Measurements from ENCODE around the gene IL2. TPM values are rescaled to one million over a fixed set of nuclear protein-coding genes. Genes with fewer than 3 reads are reported as not detected.

Gene IL2
- total RNA-seq, 1 experiment from 2014 or later: not detected

DNA sequence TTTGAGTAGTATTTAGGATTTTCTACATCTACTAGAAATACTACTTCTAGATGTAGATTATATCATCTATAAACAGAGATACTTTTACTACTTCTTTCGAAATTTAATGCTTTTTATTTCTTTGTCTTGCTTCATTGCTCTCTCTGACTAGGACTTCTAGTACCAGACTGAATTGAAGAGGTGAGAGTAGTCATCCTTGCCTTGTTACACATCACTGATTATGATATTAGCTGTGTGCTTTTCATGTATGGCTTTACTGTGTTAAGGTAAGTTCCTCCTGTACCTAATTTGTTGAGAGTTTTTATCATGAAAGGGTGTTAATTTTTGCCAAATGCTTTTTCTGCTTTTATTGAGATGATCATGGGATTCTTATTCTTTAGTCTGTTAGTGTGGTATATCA, 19.6 kb upstream of the IL2 start:
- no peak overlapping the region for H3K27ac ChIP-seq
- ChIA-PET POLR2A (ENCODE audit: unreplicated experiment) (no interaction called here), CTCF (no interaction called here)
- H3K4me3 ChIP-seq: no peak overlapping the region
- no peaks in the 10 kb centered on the region for H3K9me3 ChIP-seq (ENCODE audit: insufficient read depth, low read depth)
- DNase-seq: no peak
- no peaks in the 10 kb centered on the region for H3F3A ChIP-seq (ENCODE audit: insufficient read depth, low read depth)
- no peaks in the 10 kb centered on the region for H3K79me2 ChIP-seq (ENCODE audit: low read depth)
- H3K9me2 ChIP-seq (ENCODE audit: insufficient read depth): no peaks in the 10 kb centered on the region
- H3K4me1 ChIP-seq (replicated peaks; ENCODE audit: insufficient read depth): no peaks in the 10 kb centered on the region
- H3K36me3 ChIP-seq (ENCODE audit: low read depth): no peaks in the 10 kb centered on the region
- no peaks in the 10 kb centered on the region for H4K20me1 ChIP-seq (ENCODE audit: insufficient read depth)
- no peaks in the 10 kb centered on the region for H3K27me3 ChIP-seq (ENCODE audit: insufficient read depth, low read depth)
- intact Hi-C loops (cut with micrococcal nuclease; ENCODE audit: unreplicated experiment): no loop called here
- H2AFZ ChIP-seq: no peak overlapping the region
- no TSS peak for BruUV-seq (replicated peaks)
- no peak for TF ChIP-seq EZH2 (IDR thresholded peaks at IDR 0.05; ENCODE audit: low read depth)
- TF ChIP-seq, protein P1, sequence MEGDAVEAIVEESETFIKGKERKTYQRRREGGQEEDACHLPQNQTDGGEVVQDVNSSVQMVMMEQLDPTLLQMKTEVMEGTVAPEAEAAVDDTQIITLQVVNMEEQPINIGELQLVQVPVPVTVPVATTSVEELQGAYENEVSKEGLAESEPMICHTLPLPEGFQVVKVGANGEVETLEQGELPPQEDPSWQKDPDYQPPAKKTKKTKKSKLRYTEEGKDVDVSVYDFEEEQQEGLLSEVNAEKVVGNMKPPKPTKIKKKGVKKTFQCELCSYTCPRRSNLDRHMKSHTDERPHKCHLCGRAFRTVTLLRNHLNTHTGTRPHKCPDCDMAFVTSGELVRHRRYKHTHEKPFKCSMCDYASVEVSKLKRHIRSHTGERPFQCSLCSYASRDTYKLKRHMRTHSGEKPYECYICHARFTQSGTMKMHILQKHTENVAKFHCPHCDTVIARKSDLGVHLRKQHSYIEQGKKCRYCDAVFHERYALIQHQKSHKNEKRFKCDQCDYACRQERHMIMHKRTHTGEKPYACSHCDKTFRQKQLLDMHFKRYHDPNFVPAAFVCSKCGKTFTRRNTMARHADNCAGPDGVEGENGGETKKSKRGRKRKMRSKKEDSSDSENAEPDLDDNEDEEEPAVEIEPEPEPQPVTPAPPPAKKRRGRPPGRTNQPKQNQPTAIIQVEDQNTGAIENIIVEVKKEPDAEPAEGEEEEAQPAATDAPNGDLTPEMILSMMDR (conservative IDR thresholded peaks at IDR 0.05): no peak
- H3K4me2 ChIP-seq: no peak overlapping the region

- H3F3A ChIP-seq (ENCODE audit: insufficient read depth, low read depth): no peaks in the 10 kb centered on the region
- no TSS peak for BruUV-seq (replicated peaks)
- no peaks in the 10 kb centered on the region for H3K9me3 ChIP-seq (ENCODE audit: insufficient read depth, low read depth)
- ChIA-PET POLR2A (ENCODE audit: unreplicated experiment) (no interaction called here), CTCF (no interaction called here)
- no peaks in the 10 kb centered on the region for H4K20me1 ChIP-seq (ENCODE audit: insufficient read depth)
- no peaks in the 10 kb centered on the region for H3K4me1 ChIP-seq (replicated peaks; ENCODE audit: insufficient read depth)
- H3K79me2 ChIP-seq (ENCODE audit: low read depth): no peaks in the 10 kb centered on the region
- no peak overlapping the region for H2AFZ ChIP-seq
- DNase-seq: no peak
- no peaks in the 10 kb centered on the region for H3K27me3 ChIP-seq (ENCODE audit: insufficient read depth, low read depth)
- H3K27ac ChIP-seq: no peak overlapping the region
- no peaks in the 10 kb centered on the region for H3K9me2 ChIP-seq (ENCODE audit: insufficient read depth)
- no peak overlapping the region for H3K4me3 ChIP-seq
- no peaks in the 10 kb centered on the region for H3K36me3 ChIP-seq (ENCODE audit: low read depth)
- no peak overlapping the region for H3K4me2 ChIP-seq
- intact Hi-C loops (cut with micrococcal nuclease; ENCODE audit: unreplicated experiment): no loop called here
- no peak for TF ChIP-seq EZH2 (IDR thresholded peaks at IDR 0.05; ENCODE audit: low read depth)
- TF ChIP-seq, protein P1 (conservative IDR thresholded peaks at IDR 0.05): no peak
Observed at GRCh38 chr4:122475233-122475632, 18.7 kb upstream of the IL2 start.

- Histone ChIP-seq H3K9me2 (ENCODE audit: insufficient read depth) (no peaks in the 10 kb centered on the region), H3K9me3 (ENCODE audit: insufficient read depth, low read depth) (no peaks in the 10 kb centered on the region), H4K20me1 (ENCODE audit: insufficient read depth) (no peaks in the 10 kb centered on the region), H3K4me2 (no peak overlapping the region), H3K27ac (no peak overlapping the region), H3K4me1 (replicated peaks; ENCODE audit: insufficient read depth) (no peaks in the 10 kb centered on the region), H3K4me3 (no peak overlapping the region), H2AFZ (no peak overlapping the region), H3K79me2 (ENCODE audit: low read depth) (no peaks in the 10 kb centered on the region), H3K27me3 (ENCODE audit: insufficient read depth, low read depth) (no peaks in the 10 kb centered on the region), H3F3A (ENCODE audit: insufficient read depth, low read depth) (no peaks in the 10 kb centered on the region), H3K36me3 (ENCODE audit: low read depth) (no peaks in the 10 kb centered on the region)
- POLR2A ChIA-PET (ENCODE audit: unreplicated experiment): no interaction called here
- DNase-seq: no peak
- BruUV-seq (replicated peaks): no TSS peak
- TF ChIP-seq, protein P1 (conservative IDR thresholded peaks at IDR 0.05): no peak
- no peak for TF ChIP-seq EZH2 (IDR thresholded peaks at IDR 0.05; ENCODE audit: low read depth)
- CTCF ChIA-PET: no interaction called here
- intact Hi-C loops (cut with micrococcal nuclease; ENCODE audit: unreplicated experiment): no loop called here
Observed at GRCh38 chr4:122469457-122469856, 12.9 kb upstream of the IL2 start.

Data from PC-9 (cell line).